A673 (cell line): Measurements from ENCODE around the gene CDK2AP2. TPM values are rescaled to one million over a fixed set of nuclear protein-coding genes. Genes with fewer than 3 reads are reported as not detected.

Experiments used
- BruUV-seq: library from RNA; stranded (reverse); fragments of 400-500 nt; replicated peaks from 2 replicates; lab custom pipeline; 2021; lab: Mats Ljungman, UMichigan
- CTCF ChIA-PET: fragments of 300-600 bp; sonication (Branson Sonifier 250); formaldehyde crosslinking; loops from one replicate; lab custom pipeline; 2022; ENCODE audit warnings: antibody characterized with exemption; lab: Charles Lee
- POLR2A ChIA-PET: fragments of 300-600 bp; sonication (Branson Sonifier 250); formaldehyde crosslinking; loops from one replicate; lab custom pipeline; 2022; ENCODE audit warnings: antibody characterized with exemption; ENCODE audit not compliant: low non-redundant PET; lab: Charles Lee
- DNase-seq: peaks from one replicate; pipeline ENCODE4 v3.0.0-alpha.2; 2015; ENCODE audit warnings: low spot score
- H3K27ac ChIP-seq: fragments of 200-600 bp; sonication (generic); 2 replicates; pipeline ENCODE4 v1.5.1; 2016; ENCODE audit warnings: mixed run types, low read depth, mild to moderate bottlenecking, mixed read lengths, antibody characterized with exemption, low read length; ENCODE audit not compliant: poor library complexity, severe bottlenecking
- H3K27me3 ChIP-seq: fragments of 200-600 bp; sonication (generic); replicated peaks from 2 replicates; pipeline ENCODE4 v1.6.1; 2017; ENCODE audit warnings: mixed run types, low read depth, mild to moderate bottlenecking, mixed read lengths, antibody characterized with exemption, low read length; ENCODE audit not compliant: insufficient read depth, poor library complexity
- H3K36me3 ChIP-seq: fragments of 200-600 bp; sonication (generic); 2 replicates; pipeline ENCODE4 v1.6.1; 2016; ENCODE audit warnings: mixed run types, mild to moderate bottlenecking, mixed read lengths, antibody characterized with exemption, low read length; ENCODE audit not compliant: insufficient read depth, poor library complexity, severe bottlenecking
- H3K4me1 ChIP-seq: fragments of 200-600 bp; sonication (generic); 2 replicates; pipeline ENCODE4 v1.6.1; 2017; ENCODE audit warnings: mixed run types, mild to moderate bottlenecking, mixed read lengths, antibody characterized with exemption, low read length; ENCODE audit not compliant: insufficient read depth, poor library complexity, severe bottlenecking
- H3K4me3 ChIP-seq: fragments of 200-600 bp; sonication (generic); 2 replicates; pipeline ENCODE4 v1.5.1; 2016; ENCODE audit warnings: low read depth, mixed run types, mild to moderate bottlenecking, mixed read lengths, low read length; ENCODE audit not compliant: poor library complexity, severe bottlenecking
- H3K9me3 ChIP-seq: fragments of 200-600 bp; sonication (generic); 2 replicates; pipeline ENCODE4 v1.6.1; 2016; ENCODE audit warnings: mixed run types, low read depth, mild to moderate bottlenecking, mixed read lengths, antibody characterized with exemption, low read length; ENCODE audit not compliant: poor library complexity, severe bottlenecking
- EZH2 ChIP-seq: fragments of 200-600 bp; sonication (generic); IDR thresholded peaks from 2 replicates; pipeline ENCODE4 v1.6.1; 2017; ENCODE audit warnings: borderline replicate concordance, low read depth, mild to moderate bottlenecking, mixed read lengths, antibody characterized with exemption, low read length; ENCODE audit not compliant: poor library complexity, severe bottlenecking
- intact Hi-C: fragments of 100-400 bp; cut with micrococcal nuclease; formaldehyde crosslinking; loops from one replicate; pipeline ENCODE4 v1.10.0; 2022; ENCODE audit not compliant: unreplicated experiment
- total RNA-seq: library from RNA; stranded (reverse); gene quantifications from 2 replicates; pipeline ENCODE4 v1.2.3, GENCODE V29; 2021
- TF ChIP-seq, protein P1 (sequence below): fragments of 300-800, 200-600 bp; sonication (generic); conservative IDR thresholded peaks from 2 replicates; pipeline ENCODE4 v1.5.1; 2017; ENCODE audit warnings: low read depth, mild to moderate bottlenecking, antibody characterized with exemption, low read length, moderate library complexity, mixed read lengths

Gene CDK2AP2
- total RNA-seq, 1 experiment from 2014 or later: 48.1 TPM

DNA sequence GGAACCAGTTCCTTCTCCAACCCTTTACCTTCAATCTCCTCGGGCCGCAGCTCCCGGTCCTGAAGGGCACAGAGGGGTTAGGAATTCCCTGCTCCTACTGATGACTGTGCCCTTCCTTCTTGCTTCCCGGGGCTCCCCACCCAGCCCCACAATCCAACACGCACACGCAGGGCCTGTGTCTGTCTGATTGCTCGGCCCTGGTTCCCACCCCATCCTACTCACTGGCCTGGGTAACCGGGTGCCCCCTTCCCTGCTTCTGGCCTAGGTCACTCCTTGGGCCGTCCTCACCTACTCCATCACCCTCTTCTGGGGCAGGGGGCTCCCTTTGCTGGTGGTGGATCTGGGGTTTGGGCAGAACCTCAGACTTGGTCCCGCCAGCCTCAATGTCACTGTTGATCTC, 14.0 kb upstream of the CDK2AP2 start:
- no TSS peak for BruUV-seq
- no peak for DNase-seq
- ChIA-PET POLR2A (no interaction called here), CTCF (no interaction called here)
- no peak overlapping the region for H3K27ac ChIP-seq
- H3K9me3 ChIP-seq: no peaks in the 10 kb centered on the region
- H3K36me3 ChIP-seq: no peaks in the 10 kb centered on the region
- H3K4me3 ChIP-seq: no peak overlapping the region
- no peaks in the 10 kb centered on the region for H3K27me3 ChIP-seq
- intact Hi-C loops: no loop called here
- no peak for TF ChIP-seq EZH2
- TF ChIP-seq, protein P1, sequence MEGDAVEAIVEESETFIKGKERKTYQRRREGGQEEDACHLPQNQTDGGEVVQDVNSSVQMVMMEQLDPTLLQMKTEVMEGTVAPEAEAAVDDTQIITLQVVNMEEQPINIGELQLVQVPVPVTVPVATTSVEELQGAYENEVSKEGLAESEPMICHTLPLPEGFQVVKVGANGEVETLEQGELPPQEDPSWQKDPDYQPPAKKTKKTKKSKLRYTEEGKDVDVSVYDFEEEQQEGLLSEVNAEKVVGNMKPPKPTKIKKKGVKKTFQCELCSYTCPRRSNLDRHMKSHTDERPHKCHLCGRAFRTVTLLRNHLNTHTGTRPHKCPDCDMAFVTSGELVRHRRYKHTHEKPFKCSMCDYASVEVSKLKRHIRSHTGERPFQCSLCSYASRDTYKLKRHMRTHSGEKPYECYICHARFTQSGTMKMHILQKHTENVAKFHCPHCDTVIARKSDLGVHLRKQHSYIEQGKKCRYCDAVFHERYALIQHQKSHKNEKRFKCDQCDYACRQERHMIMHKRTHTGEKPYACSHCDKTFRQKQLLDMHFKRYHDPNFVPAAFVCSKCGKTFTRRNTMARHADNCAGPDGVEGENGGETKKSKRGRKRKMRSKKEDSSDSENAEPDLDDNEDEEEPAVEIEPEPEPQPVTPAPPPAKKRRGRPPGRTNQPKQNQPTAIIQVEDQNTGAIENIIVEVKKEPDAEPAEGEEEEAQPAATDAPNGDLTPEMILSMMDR: no peak
- H3K4me1 ChIP-seq: no peaks in the 10 kb centered on the region

DNA sequence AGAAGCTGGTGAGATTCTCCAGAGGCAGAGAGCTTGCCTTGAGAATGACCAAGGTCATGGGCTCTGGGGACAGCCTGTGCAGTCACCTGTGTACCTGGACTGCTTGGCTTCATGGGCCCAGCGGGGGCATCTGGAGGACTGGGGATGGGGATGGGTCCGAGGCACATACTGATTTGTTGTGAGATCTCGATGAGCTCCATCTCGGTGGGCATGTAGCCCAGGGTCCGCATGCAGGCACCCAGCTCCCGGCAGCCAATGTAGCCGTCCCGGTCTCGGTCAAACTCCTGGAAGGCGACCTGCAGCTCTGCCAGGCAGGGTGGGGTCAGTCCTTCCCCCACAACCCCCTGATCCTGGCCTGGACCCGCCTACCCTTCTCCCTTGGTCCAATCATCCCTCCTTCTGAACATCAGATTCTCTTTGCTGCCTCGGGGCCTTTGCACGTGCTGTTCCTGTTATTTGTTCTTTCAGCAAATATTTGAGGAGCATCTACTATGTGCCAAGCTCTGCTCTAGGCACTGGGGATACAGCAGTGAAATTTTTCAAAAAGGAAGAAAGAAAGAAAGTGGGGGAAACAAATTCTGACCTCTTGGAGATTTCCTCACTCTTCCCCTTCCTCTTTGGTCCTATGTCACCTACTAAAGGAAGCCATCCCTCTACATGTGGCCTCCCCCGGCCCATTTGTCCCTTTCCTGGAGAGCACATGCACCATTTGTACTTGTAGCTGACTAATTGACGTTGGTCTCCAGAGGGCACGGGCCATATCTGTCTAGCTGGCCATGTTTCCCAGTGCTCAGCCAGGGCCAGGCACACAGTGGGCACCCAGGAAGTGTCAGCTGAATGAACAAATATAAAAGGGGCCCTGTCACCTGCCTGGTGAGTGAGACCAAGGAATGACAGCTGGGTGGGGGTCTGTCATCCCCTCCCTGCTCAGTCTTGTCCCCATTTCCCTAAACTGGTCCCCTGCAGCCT, 13.2 kb upstream of the CDK2AP2 start:
- no TSS peak for BruUV-seq
- no peaks in the 10 kb centered on the region for H3K36me3 ChIP-seq
- TF ChIP-seq EZH2: no peak
- TF ChIP-seq, protein P1: no peak
- H3K4me3 ChIP-seq: no peak overlapping the region
- no peak overlapping the region for H3K27ac ChIP-seq
- intact Hi-C loops: no loop called here
- H3K27me3 ChIP-seq: no peaks in the 10 kb centered on the region
- DNase-seq: no peak
- CTCF ChIA-PET: no interaction called here
- H3K9me3 ChIP-seq: no peaks in the 10 kb centered on the region
- no peaks in the 10 kb centered on the region for H3K4me1 ChIP-seq
- POLR2A ChIA-PET: no interaction called here

- Histone ChIP-seq H3K4me3 (no peak overlapping the region), H3K36me3 (no peaks in the 10 kb centered on the region), H3K27ac (no peak overlapping the region), H3K4me1 (no peaks in the 10 kb centered on the region), H3K9me3 (no peaks in the 10 kb centered on the region), H3K27me3 (no peaks in the 10 kb centered on the region)
- POLR2A ChIA-PET: interaction anchor here (0.7 kb wide), 1 partner anchor 403 kb away, joined by 4 read pairs; no protein-coding TSS in a partner anchor
- DNase-seq: no peak
- CTCF ChIA-PET: no interaction called here
- intact Hi-C loops: no loop called here
- TF ChIP-seq EZH2: no peak
- TF ChIP-seq, protein P1: no peak
- BruUV-seq: no TSS peak
Measured at GRCh38 chr11:67519726-67520125, 11.8 kb upstream of the CDK2AP2 start.
